ENCODE data around the gene UIMC1.

- TF ChIP-seq CTCF (conservative IDR thresholded peaks at IDR 0.05; ENCODE audit: low read depth, low read length) (no peak), EZH2 (IDR thresholded peaks at IDR 0.05; ENCODE audit: low read length, unreplicated experiment) (no peak), EZH2phosphoT487 (IDR thresholded peaks at IDR 0.05; ENCODE audit: borderline replicate concordance, low read length) (no peak)
These were observed 25.8 kb downstream of the UIMC1 start for GRCh38 chr5:176980818-176981217.

Data from PC-3 (cell line).